ENCODE data around the gene SLC5A4.

SLC5A4 gene

GRCh38 chr22:32205974-32206773 lies 49.0 kb downstream of the SLC5A4 start:
- no peak overlapping the region for H3K4me3 ChIP-seq (replicated peaks in 1 of 2; ENCODE audit: low read depth in 2 of 2, low read length in 2 of 2)
- TF ChIP-seq CTCF (IDR thresholded peaks at IDR 0.05; ENCODE audit: low read depth, low read length) = no peak
- no peak for DNase-seq (ENCODE audit: low read depth in 2 of 2)

GRCh38 chr22:32204856-32205722 lies 50.1 kb downstream of the SLC5A4 start, which contains the start of gene RFPL2:
Gene RFPL2, minus strand, starts transcription at chr22:32205073. Its CDS starts 2,622 bp downstream, at chr22:32202451.
- TF ChIP-seq CTCF (IDR thresholded peaks at IDR 0.05; ENCODE audit: low read depth, low read length) = no peak
- no peak within 1 kb of the TSS for H3K4me3 ChIP-seq (replicated peaks in 1 of 2; ENCODE audit: low read depth in 2 of 2, low read length in 2 of 2)
- peak; percentile 8 to 29 for DNase-seq (ENCODE audit: low read depth in 2 of 2)

GRCh38 chr22:32204040-32204855 lies 50.9 kb downstream of the SLC5A4 start:
- TF ChIP-seq CTCF (IDR thresholded peaks at IDR 0.05; ENCODE audit: low read depth, low read length) = no peak
- H3K4me3 ChIP-seq (replicated peaks in 1 of 2; ENCODE audit: low read depth in 2 of 2, low read length in 2 of 2) = no peak overlapping the region
- no peak for DNase-seq (ENCODE audit: low read depth in 2 of 2)

- no peak for DNase-seq (ENCODE audit: low read depth in 2 of 2)
- TF ChIP-seq CTCF (IDR thresholded peaks at IDR 0.05; ENCODE audit: low read depth, low read length) = no peak
- H3K4me3 ChIP-seq (replicated peaks in 1 of 2; ENCODE audit: low read depth in 2 of 2, low read length in 2 of 2) = no peak overlapping the region
These were observed 51.7 kb downstream of the SLC5A4 start for GRCh38 chr22:32203181-32204039.

GRCh38 chr22:32202539-32203180 lies 52.5 kb downstream of the SLC5A4 start:
- DNase-seq (ENCODE audit: low read depth in 2 of 2) = peak; percentile 45 to 46
- H3K4me3 ChIP-seq (replicated peaks in 1 of 2; ENCODE audit: low read depth in 2 of 2, low read length in 2 of 2) = no peak overlapping the region

More at GRCh38 chr22:32202539-32203180, 52.5 kb downstream of the SLC5A4 start:
- peak; percentile 50 for TF ChIP-seq CTCF (IDR thresholded peaks at IDR 0.05; ENCODE audit: low read depth, low read length)

All from cardiac fibroblast (primary cell).